Measurements from ENCODE around the gene MYBPHL.
A peak's percentile ranks its signal among the peaks of the same experiment; 100 is the strongest.

Gene MYBPHL

DNA sequence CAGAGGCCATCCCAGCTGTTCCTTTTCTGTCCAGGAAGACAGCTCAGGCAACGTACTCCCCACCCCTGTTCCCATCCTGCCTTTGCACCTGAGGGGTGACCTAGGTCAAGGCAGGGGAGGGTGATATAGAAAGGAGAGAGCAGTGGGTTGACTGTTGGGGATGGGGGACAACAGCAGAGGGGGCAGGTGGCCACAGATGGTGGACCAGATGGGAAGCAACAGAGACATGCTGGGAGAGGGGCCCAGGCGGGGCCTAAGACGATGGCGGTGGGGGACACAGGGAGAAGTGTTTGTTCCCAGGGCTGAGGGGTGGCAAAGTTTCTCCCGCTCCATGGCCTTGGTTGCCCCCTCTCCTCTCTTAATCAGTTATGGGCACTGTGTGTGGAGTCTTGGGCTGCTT is 51.1 kb downstream of the MYBPHL start:
- Mint-ChIP-seq H3K27me3 (no peaks in the 10 kb centered on the region), H3K36me3 (ENCODE audit: insufficient read depth) (peaks cover 1% of the 10 kb centered on the region), H3K9me3 (no peaks in the 10 kb centered on the region), H3K4me1 (peaks cover 55% of the 10 kb centered on the region), H3K4me3 (no peak overlapping the region), H3K27ac (ENCODE audit: low read depth) (peak overlapping the region; percentile 52)
- no peak for ATAC-seq (replicated peaks; ENCODE audit: extremely low read depth, poor library complexity, severe bottlenecking)
- DNase-seq (ENCODE audit: low spot score in 2 of 2), result no peak

DNA sequence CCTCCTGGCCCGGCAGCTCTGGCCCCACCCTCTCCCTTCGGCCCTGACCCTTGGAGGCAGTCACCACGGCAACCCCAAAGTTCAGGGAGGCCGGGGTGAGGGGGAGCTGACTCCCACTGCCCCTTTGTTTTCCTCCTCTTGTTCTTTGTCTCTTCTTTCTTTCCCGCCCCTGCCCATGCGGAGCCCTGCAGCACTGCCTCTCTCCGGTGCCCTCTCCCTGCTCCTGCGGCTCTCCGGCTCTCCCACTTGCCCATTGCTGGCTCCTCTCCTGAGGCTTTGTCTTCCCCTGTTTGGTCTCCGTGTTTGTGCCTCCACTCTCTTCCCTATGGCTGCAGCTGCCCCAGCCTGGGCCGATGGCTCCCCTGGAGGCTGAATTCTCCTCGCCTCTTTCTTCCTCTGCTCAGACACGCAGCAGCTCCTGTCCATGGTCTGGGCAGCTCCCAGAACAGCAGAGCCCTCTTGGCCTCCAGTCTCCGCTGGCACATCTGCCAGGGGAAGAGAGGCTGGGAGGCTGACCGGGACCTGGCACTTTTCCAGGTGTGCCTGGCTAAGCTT is 51.6 kb downstream of the MYBPHL start:
- Mint-ChIP-seq H3K27ac (ENCODE audit: low read depth) (peak overlapping the region; percentile 52), H3K27me3 (no peaks in the 10 kb centered on the region), H3K36me3 (ENCODE audit: insufficient read depth) (peaks cover 1% of the 10 kb centered on the region), H3K4me1 (peaks cover 57% of the 10 kb centered on the region), H3K4me3 (no peak overlapping the region), H3K9me3 (no peaks in the 10 kb centered on the region)
- ATAC-seq (replicated peaks; ENCODE audit: extremely low read depth, poor library complexity, severe bottlenecking) (no peak), DNase-seq (ENCODE audit: low spot score in 2 of 2) (no peak)

DNA sequence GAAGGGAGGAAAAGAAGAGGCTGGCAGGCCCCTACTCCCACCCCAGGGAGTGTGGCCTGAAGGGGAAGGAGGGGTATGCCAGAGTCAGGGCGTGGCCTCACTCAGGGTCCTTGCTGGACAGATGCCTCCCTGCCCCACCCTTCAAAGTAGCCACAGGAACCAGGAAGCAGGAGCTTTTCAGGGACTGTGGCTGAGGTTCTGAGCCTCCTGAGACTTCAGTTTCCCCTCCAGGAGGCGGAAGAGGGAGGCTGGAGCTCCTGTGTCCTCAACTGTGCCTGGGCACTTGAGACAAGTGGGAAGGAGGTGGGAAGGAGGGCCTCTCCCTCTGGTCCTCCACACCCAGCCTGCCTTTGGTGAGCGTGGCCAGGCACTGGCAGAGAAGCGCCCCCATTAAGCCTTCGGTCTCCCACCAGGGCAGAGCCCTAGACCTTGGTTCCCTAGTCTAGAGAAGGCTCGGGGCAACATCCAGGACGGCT is 52.2 kb downstream of the MYBPHL start:
- Mint-ChIP-seq H3K9me3 (no peaks in the 10 kb centered on the region), H3K36me3 (ENCODE audit: insufficient read depth) (peaks cover 1% of the 10 kb centered on the region), H3K4me1 (peaks cover 57% of the 10 kb centered on the region), H3K27me3 (no peaks in the 10 kb centered on the region), H3K27ac (ENCODE audit: low read depth) (peak overlapping the region; percentile 52), H3K4me3 (no peak overlapping the region)
- DNase-seq (ENCODE audit: low spot score in 2 of 2) (no peak), ATAC-seq (replicated peaks; ENCODE audit: extremely low read depth, poor library complexity, severe bottlenecking) (no peak)

DNA sequence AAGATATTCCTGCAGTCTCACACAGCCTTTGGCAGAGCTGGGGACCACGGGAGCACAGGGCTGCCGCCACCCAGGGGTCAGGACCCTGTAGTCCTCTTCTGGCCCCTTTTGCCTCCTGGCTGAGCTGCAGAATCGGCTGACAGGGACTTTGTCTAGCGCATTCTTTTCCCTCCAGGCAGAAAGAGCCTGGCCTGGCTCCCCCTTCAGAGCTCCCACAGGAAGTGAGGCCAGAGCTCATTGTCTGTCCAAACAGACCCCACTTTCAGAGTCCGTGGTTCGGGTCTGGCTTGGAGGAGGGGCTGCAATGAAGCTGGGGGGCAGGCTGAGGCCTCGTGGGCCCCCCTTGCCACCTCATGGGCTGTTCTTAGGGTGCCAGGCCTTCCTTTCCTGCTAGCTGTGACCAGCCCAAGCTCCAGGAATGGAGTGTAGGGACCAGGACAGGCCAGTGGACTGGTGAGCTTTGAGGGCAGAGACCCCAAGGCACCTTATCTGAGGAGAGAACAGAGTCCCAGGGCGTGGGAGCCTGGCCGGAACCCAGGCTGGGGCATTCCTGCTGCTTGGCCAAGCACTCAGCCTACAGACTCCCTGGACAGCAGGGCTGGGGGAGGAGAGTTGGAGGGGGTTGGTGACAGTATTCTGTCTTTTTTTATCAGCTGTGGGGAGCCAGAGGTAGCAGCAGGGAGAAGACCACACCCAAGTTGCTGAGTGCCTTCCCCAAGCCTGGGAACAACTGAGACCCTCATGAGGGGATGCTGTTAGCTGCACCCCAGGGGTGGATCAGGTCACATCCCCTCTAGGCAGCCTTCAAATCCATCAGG is 52.8 kb downstream of the MYBPHL start:
- Mint-ChIP-seq H3K36me3 (ENCODE audit: insufficient read depth) (peaks cover 4% of the 10 kb centered on the region), H3K4me1 (peaks cover 60% of the 10 kb centered on the region), H3K27me3 (no peaks in the 10 kb centered on the region), H3K27ac (ENCODE audit: low read depth) (peak overlapping the region; percentile 68), H3K4me3 (no peak overlapping the region), H3K9me3 (no peaks in the 10 kb centered on the region)
- DNase-seq (ENCODE audit: low spot score in 2 of 2), result no peak
- no peak for ATAC-seq (replicated peaks; ENCODE audit: extremely low read depth, poor library complexity, severe bottlenecking)

DNA sequence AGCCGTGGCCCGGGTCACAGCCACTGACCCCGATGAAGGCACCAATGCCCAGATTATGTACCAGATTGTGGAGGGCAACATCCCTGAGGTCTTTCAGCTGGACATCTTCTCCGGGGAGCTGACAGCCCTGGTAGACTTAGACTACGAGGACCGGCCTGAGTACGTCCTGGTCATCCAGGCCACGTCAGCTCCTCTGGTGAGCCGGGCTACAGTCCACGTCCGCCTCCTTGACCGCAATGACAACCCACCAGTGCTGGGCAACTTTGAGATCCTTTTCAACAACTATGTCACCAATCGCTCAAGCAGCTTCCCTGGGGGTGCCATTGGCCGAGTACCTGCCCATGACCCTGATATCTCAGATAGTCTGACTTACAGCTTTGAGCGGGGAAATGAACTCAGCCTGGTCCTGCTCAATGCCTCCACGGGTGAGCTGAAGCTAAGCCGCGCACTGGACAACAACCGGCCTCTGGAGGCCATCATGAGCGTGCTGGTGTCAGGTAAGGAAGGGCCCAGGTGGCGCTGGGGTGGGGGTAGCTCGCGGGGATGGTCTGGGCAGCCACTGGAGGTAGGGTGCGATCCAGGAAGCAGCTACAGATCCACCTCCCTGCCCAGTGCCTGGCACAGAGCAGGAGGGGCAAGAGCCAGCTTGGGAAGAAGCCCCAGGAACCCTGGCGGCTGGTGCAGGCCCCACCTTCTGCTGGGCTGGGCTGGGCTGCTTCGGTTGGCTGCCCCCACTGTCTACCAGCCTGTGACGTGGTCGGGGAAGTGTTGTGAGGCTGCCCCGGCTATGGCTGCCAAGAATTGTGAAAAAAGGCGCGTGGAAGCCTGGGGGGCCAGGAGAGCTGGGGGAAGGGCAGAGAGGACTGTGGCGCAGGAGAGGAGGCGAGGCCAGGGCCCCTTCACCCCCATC is 53.7 kb downstream of the MYBPHL start:
- no peaks in the 10 kb centered on the region for H3K9me3 Mint-ChIP-seq
- no peak overlapping the region for H3K4me3 Mint-ChIP-seq

DNA sequence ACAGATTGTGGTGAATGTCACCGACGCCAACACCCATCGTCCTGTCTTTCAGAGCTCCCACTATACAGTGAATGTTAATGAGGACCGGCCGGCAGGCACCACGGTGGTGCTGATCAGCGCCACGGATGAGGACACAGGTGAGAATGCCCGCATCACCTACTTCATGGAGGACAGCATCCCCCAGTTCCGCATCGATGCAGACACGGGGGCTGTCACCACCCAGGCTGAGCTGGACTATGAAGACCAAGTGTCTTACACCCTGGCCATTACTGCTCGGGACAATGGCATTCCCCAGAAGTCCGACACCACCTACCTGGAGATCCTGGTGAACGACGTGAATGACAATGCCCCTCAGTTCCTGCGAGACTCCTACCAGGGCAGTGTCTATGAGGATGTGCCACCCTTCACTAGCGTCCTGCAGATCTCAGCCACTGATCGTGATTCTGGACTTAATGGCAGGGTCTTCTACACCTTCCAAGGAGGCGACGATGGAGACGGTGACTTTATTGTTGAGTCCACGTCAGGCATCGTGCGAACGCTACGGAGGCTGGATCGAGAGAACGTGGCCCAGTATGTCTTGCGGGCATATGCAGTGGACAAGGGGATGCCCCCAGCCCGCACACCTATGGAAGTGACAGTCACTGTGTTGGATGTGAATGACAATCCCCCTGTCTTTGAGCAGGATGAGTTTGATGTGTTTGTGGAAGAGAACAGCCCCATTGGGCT is 54.5 kb downstream of the MYBPHL start:
- Mint-ChIP-seq H3K27ac (ENCODE audit: low read depth) (no peak overlapping the region), H3K27me3 (no peaks in the 10 kb centered on the region), H3K4me1 (peaks cover 55% of the 10 kb centered on the region), H3K4me3 (no peak overlapping the region), H3K36me3 (ENCODE audit: insufficient read depth) (peaks cover 4% of the 10 kb centered on the region), H3K9me3 (no peaks in the 10 kb centered on the region)
- DNase-seq (ENCODE audit: low spot score in 2 of 2) (no peak), ATAC-seq (replicated peaks; ENCODE audit: extremely low read depth, poor library complexity, severe bottlenecking) (no peak)

More for the DNA sequence above, 53.7 kb downstream of the MYBPHL start:
- Mint-ChIP-seq H3K36me3 (ENCODE audit: insufficient read depth) (peaks cover 4% of the 10 kb centered on the region), H3K27ac (ENCODE audit: low read depth) (peak overlapping the region; percentile 68), H3K27me3 (no peaks in the 10 kb centered on the region), H3K4me1 (peaks cover 62% of the 10 kb centered on the region)
- ATAC-seq (replicated peaks; ENCODE audit: extremely low read depth, poor library complexity, severe bottlenecking) (no peak), DNase-seq (ENCODE audit: low spot score in 2 of 2) (no peak)

DNA sequence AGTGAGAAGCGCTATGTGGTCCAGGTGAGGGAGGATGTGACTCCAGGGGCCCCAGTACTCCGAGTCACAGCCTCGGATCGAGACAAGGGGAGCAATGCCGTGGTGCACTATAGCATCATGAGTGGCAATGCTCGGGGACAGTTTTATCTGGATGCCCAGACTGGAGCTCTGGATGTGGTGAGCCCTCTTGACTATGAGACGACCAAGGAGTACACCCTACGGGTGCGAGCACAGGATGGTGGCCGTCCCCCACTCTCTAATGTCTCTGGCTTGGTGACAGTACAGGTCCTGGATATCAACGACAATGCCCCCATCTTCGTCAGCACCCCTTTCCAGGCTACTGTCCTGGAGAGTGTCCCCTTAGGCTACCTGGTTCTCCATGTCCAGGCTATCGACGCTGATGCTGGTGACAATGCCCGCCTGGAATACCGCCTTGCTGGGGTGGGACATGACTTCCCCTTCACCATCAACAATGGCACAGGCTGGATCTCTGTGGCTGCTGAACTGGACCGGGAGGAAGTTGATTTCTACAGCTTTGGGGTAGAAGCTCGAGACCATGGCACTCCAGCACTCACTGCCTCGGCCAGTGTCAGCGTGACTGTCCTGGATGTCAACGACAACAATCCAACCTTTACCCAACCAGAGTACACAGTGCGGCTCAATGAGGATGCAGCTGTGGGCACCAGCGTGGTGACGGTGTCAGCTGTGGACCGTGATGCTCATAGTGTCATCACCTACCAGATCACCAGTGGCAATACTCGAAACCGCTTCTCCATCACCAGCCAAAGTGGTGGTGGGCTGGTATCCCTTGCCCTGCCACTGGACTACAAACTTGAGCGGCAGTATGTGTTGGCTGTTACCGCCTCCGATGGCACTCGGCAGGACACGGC is 55.3 kb downstream of the MYBPHL start:
- DNase-seq (ENCODE audit: low spot score in 2 of 2) (no peak), ATAC-seq (replicated peaks; ENCODE audit: extremely low read depth, poor library complexity, severe bottlenecking) (no peak)
- Mint-ChIP-seq H3K27me3 (no peaks in the 10 kb centered on the region), H3K9me3 (no peaks in the 10 kb centered on the region), H3K4me3 (peak overlapping the region; percentile 54), H3K36me3 (ENCODE audit: insufficient read depth) (peaks cover 4% of the 10 kb centered on the region), H3K4me1 (peaks cover 49% of the 10 kb centered on the region), H3K27ac (ENCODE audit: low read depth) (no peak overlapping the region)

DNA sequence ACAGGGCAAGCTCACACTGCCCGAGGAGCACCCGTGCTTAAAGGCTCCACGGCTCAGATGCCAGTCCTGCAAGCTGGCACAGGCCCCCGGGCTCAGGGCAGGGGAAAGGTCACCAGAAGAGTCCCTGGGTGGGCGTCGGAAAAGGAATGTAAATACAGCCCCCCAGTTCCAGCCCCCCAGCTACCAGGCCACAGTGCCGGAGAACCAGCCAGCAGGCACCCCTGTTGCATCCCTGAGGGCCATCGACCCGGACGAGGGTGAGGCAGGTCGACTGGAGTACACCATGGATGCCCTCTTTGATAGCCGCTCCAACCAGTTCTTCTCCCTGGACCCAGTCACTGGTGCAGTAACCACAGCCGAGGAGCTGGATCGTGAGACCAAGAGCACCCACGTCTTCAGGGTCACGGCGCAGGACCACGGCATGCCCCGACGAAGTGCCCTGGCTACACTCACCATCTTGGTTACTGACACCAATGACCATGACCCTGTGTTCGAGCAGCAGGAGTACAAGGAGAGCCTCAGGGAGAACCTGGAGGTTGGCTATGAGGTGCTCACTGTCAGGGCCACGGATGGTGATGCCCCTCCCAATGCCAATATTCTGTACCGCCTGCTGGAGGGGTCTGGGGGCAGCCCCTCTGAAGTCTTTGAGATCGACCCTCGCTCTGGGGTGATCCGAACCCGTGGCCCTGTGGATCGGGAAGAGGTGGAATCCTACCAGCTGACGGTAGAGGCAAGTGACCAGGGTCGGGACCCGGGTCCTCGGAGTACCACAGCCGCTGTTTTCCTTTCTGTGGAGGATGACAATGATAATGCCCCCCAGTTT is 56.1 kb downstream of the MYBPHL start:
- H3K27ac Mint-ChIP-seq (ENCODE audit: low read depth), result no peak overlapping the region
- H3K36me3 Mint-ChIP-seq (ENCODE audit: insufficient read depth), result peaks cover 4% of the 10 kb centered on the region
- no peaks in the 10 kb centered on the region for H3K9me3 Mint-ChIP-seq
- peak overlapping the region; percentile 54 for H3K4me3 Mint-ChIP-seq
- ATAC-seq (replicated peaks; ENCODE audit: extremely low read depth, poor library complexity, severe bottlenecking) (no peak), DNase-seq (ENCODE audit: low spot score in 2 of 2) (no peak)
- H3K4me1 Mint-ChIP-seq, result peaks cover 42% of the 10 kb centered on the region
- no peaks in the 10 kb centered on the region for H3K27me3 Mint-ChIP-seq

DNA sequence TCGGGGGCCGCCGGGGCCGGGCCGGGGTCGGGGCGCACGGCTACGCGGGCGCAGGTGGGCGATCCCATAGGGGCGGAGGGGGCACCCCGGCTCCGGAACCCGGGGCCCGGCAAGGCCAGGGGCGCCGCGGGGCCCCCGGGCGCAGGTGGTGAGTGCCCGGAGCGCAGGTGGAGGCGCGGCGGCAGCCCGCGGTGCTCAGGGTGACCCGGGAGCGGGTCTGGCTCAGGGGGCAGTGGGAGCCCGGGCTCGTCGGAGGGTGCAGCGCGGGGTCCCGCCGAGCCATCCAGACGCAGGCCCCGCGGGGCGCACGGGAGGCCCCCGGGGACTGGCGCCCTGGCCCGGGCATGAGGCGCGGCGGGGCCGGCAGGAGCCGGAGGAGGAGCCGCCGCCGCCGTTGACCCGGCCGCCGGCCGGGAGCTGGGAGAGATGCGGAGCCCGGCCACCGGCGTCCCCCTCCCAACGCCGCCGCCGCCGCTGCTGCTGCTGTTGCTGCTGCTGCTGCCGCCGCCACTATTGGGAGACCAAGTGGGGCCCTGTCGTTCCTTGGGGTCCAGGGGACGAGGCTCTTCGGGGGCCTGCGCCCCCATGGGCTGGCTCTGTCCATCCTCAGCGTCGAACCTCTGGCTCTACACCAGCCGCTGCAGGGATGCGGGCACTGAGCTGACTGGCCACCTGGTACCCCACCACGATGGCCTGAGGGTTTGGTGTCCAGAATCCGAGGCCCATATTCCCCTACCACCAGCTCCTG is 57.0 kb downstream of the MYBPHL start:
- no peaks in the 10 kb centered on the region for H3K9me3 Mint-ChIP-seq
- ATAC-seq (replicated peaks; ENCODE audit: extremely low read depth, poor library complexity, severe bottlenecking) (peak; percentile 44), DNase-seq (ENCODE audit: low spot score in 2 of 2) (no peak)
- H3K27ac Mint-ChIP-seq (ENCODE audit: low read depth), result no peak overlapping the region
- peak overlapping the region; percentile 72 for H3K4me3 Mint-ChIP-seq
- peaks cover 4% of the 10 kb centered on the region for H3K36me3 Mint-ChIP-seq (ENCODE audit: insufficient read depth)
- H3K4me1 Mint-ChIP-seq, result peaks cover 35% of the 10 kb centered on the region
- no peaks in the 10 kb centered on the region for H3K27me3 Mint-ChIP-seq

DNA sequence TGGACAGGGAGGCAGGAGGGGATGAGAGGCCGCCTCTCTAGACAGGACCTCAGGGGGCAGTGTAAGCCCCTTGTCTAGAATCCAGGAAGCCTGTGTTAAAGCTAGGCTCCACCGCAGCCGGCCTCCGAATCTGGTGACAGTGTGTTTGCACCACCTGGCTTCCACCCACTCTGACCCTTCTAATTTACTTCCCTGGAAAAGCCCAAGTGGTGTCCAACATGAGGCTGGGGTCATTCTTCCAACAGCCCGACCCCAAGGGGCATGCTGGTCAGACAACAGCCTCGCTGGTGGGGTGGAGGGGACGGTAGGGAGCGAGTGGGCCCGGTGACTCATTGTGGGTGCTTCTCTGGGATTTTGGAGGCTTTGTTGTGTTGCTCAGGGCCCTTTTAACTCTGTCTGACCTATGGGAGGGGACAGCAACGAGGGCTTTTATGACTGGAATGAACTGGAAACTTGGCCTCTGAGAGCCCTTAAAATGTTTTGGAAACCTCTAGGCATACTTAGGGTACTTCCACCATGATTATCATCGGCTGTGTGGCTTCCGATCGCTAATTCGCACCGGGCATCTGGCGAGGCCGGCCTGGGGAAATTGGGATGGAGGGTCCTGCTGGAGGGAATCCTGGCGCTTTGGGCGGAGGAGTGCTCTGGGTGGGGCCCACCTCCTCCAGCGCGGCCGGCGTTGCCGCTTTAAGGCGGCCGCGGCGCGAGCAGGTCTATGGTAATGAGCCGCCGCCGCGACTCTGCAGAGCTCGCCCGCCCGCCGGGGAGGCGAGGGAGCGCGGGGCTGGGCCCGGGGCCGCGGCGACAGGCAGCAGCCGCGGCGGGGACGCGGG is 57.8 kb downstream of the MYBPHL start, which contains the start of gene CELSR2:
CELSR2 (plus strand) TSS at position 743 of the 833 bp plus-strand sequence. CDS start 541 bp downstream, outside the sequence.
- Mint-ChIP-seq H3K27ac (ENCODE audit: low read depth) (no peak within 1 kb of the TSS), H3K36me3 (ENCODE audit: insufficient read depth) (peaks cover 4% of the 10 kb centered on the region), H3K4me1 (peaks cover 30% of the 10 kb centered on the region), H3K9me3 (no peaks in the 10 kb centered on the region), H3K4me3 (peak within 1 kb of the TSS; percentile 72), H3K27me3 (no peaks in the 10 kb centered on the region)
- ATAC-seq (replicated peaks; ENCODE audit: extremely low read depth, poor library complexity, severe bottlenecking) (peak; percentile 93), DNase-seq (ENCODE audit: low spot score in 2 of 2) (no peak)

All from central memory CD8-positive, alpha-beta T cell (primary cell).